ENCODE results near the gene PCSK2. TPM values are rescaled to one million over a fixed set of nuclear protein-coding genes. Genes with fewer than 3 reads are reported as not detected.

PCSK2 gene
- total and polyA plus RNA-seq, 2 of the 8 experiments (the other 6 are each of a cell fraction or from before 2014, with no cell fraction given): 1.9 to 4.2 TPM

GRCh38 chr20:17482536-17482935, 255.7 kb downstream of the PCSK2 start:
- FAIRE-seq (no peak), DNase-seq (ENCODE audit: low read depth in 1 of 2, low spot score in 2 of 2) (no peak)
- Histone ChIP-seq H2BK5ac (ENCODE audit: low read depth, low read length) (no peak overlapping the region), H4K5ac (ENCODE audit: insufficient read length, low read depth, low read length) (no peak overlapping the region), H3K56ac (replicated peaks; ENCODE audit: insufficient read length, low read depth, low read length) (no peak overlapping the region), H3K27ac (ENCODE audit: low read depth, low read length) (no peak overlapping the region), H3K27me3 (replicated peaks in 1 of 4; ENCODE audit: control insufficient read depth in 3 of 4, extremely low read depth in 1 of 4, insufficient read depth in 3 of 4, low read length in 3 of 4) (no peaks in the 10 kb centered on the region), H3K9me3 (ENCODE audit: insufficient read depth in 2 of 2, low read depth in 1 of 2, low read length in 1 of 2) (no peaks in the 10 kb centered on the region), H2AK5ac (ENCODE audit: low read depth, low read length) (no peak overlapping the region), H2BK15ac (ENCODE audit: low read length) (no peak overlapping the region), H3K4me3 (ENCODE audit: extremely low read depth in 1 of 4, insufficient read depth in 2 of 4, low read depth in 3 of 4, low read length in 4 of 4) (no peak overlapping the region), H3K79me2 (ENCODE audit: control insufficient read depth in 1 of 2, insufficient read depth in 2 of 2, low read length in 2 of 2) (no peaks in the 10 kb centered on the region), H2BK120ac (replicated peaks; ENCODE audit: low read depth, low read length) (no peak overlapping the region), H3K23me2 (ENCODE audit: low read depth, low read length) (no peaks in the 10 kb centered on the region; the same call in 1 of the 2 replicates), H3K4me1 (replicated peaks in 1 of 4; ENCODE audit: control insufficient read depth in 3 of 4, insufficient read depth in 4 of 4, low read length in 3 of 4) (no peaks in the 10 kb centered on the region), H4K20me1 (replicated peaks in 1 of 2; ENCODE audit: control insufficient read depth in 1 of 2, insufficient read depth in 2 of 2, low read length in 2 of 2) (no peaks in the 10 kb centered on the region), H4K8ac (ENCODE audit: extremely low read depth, insufficient read depth, low read length) (no peak overlapping the region), H4K91ac (replicated peaks; ENCODE audit: insufficient read length, low read length) (no peak overlapping the region), H2BK20ac (ENCODE audit: low read length) (no peak overlapping the region), H3K18ac (ENCODE audit: extremely low read depth, low read length) (no peak overlapping the region), H3K9ac (replicated peaks in 1 of 4; ENCODE audit: extremely low read depth in 1 of 4, low read depth in 3 of 4, low read length in 3 of 4) (no peak overlapping the region), H3K4ac (replicated peaks; ENCODE audit: insufficient read length, low read depth, low read length) (no peak overlapping the region), H3K14ac (ENCODE audit: insufficient read length) (no peak overlapping the region), H2AFZ (ENCODE audit: low read length) (no peak overlapping the region), H3K4me2 (ENCODE audit: insufficient read depth in 1 of 2, low read depth in 2 of 2, low read length in 2 of 2) (no peak overlapping the region), H3K79me1 (ENCODE audit: low read depth, low read length) (no peaks in the 10 kb centered on the region), H3K36me3 (ENCODE audit: control insufficient read depth in 2 of 4, insufficient read depth in 4 of 4, low read length in 3 of 4) (no peaks in the 10 kb centered on the region), H2BK12ac (ENCODE audit: low read depth, low read length) (no peak overlapping the region), H3K23ac (ENCODE audit: insufficient read length) (no peak overlapping the region)
- 92% methylated on average over 5 of the region's 5 CpGs; no CpG with 5 or more reads in 1 of the 2 experiments for WGBS, 2 experiments (ENCODE audit: extremely low coverage in 1 of 2, insufficient coverage in 1 of 2, insufficient read length in 1 of 2, insufficient replicate concordance in 2 of 2, low coverage in 1 of 2, low lambda C conversion rate in 2 of 2, missing lambda C conversion rate in 1 of 2)
- POLR2A ChIA-PET (ENCODE audit: partially characterized antibody): no interaction called here
- CTCF ChIA-PET (ENCODE audit: partially characterized antibody): interaction anchor here (0.6 to 1.1 kb wide), 2 partner anchors 51 to 434 kb away, joined by 3 read pairs; no protein-coding TSS in a partner anchor
- TF ChIP-seq CBX8 (IDR thresholded peaks at IDR 0.05; ENCODE audit: borderline replicate concordance, low read depth, low read length): no peak
- TF ChIP-seq CHD1 (IDR thresholded peaks at IDR 0.05; ENCODE audit: low read depth, low read length): no peak
- no peak for TF ChIP-seq TBP (IDR thresholded peaks at IDR 0.05; ENCODE audit: low read depth, low read length)
- no peak for TF ChIP-seq SRF (IDR thresholded peaks at IDR 0.05; ENCODE audit: low read depth, low read length)
- TF ChIP-seq TAF1 (IDR thresholded peaks at IDR 0.05; ENCODE audit: low read depth, low read length): no peak
- no peak for TF ChIP-seq RNF2 (IDR thresholded peaks at IDR 0.05; ENCODE audit: borderline replicate concordance, low read depth, low read length, missing control alignments, poor library complexity, severe bottlenecking)
- no peak for TF ChIP-seq USF2 (IDR thresholded peaks at IDR 0.05; ENCODE audit: low read length)
- no peak for TF ChIP-seq TEAD4 (IDR thresholded peaks at IDR 0.05; ENCODE audit: low read depth, low read length)
- no peak for TF ChIP-seq TCF12 (IDR thresholded peaks at IDR 0.05; ENCODE audit: low read depth, low read length)
- no peak for TF ChIP-seq SP2 (IDR thresholded peaks at IDR 0.05; ENCODE audit: low read length)
- no peak for TF ChIP-seq GABPA (IDR thresholded peaks at IDR 0.05; ENCODE audit: borderline replicate concordance, insufficient read depth, low read length)
- no peak for TF ChIP-seq JUN (IDR thresholded peaks at IDR 0.05; ENCODE audit: low read depth, low read length)

Data from H1 (cell line).